Smooth muscle cell (in vitro differentiated cells): ENCODE results near the gene NVL. TPM values are rescaled to one million over a fixed set of nuclear protein-coding genes. Genes with fewer than 3 reads are reported as not detected.

Experiments used
- DNase-seq: peaks from one replicate; lab custom pipeline; 2025; ENCODE audit not compliant: unreplicated experiment; lab: John Stamatoyannopoulos, UW
- H2AFZ ChIP-seq: fragments of 200-600 bp; sonication (generic); 2 replicates; pipeline ENCODE4 v1.6.0; 2016; ENCODE audit warnings: antibody characterized with exemption, low read depth, mild to moderate bottlenecking
- H3F3A ChIP-seq: fragments of 200-600 bp; sonication (generic); 2 replicates; pipeline ENCODE4 v1.6.0; 2017; ENCODE audit warnings: antibody characterized with exemption, low read depth
- H3K27ac ChIP-seq: fragments of 200-600 bp; sonication (generic); 2 replicates; pipeline ENCODE4 v1.5.1; 2016; ENCODE audit warnings: low read depth, mild to moderate bottlenecking
- H3K27me3 ChIP-seq: fragments of 200-600 bp; sonication (generic); 2 replicates; pipeline ENCODE4 v1.6.1; 2016; ENCODE audit warnings: low read depth, mild to moderate bottlenecking
- H3K36me3 ChIP-seq: fragments of 200-600 bp; sonication (generic); 2 replicates; pipeline ENCODE4 v1.5.1; 2016; ENCODE audit warnings: low read depth
- H3K4me1 ChIP-seq: fragments of 200-600 bp; sonication (generic); 2 replicates; pipeline ENCODE4 v1.5.1; 2016; ENCODE audit warnings: low read depth
- H3K4me2 ChIP-seq: fragments of 200-600 bp; sonication (generic); 2 replicates; pipeline ENCODE4 v1.6.0; 2016; ENCODE audit warnings: mild to moderate bottlenecking
- H3K4me3 ChIP-seq: fragments of 200-600 bp; sonication (generic); 2 replicates; pipeline ENCODE4 v1.5.1; 2016; ENCODE audit warnings: mild to moderate bottlenecking
- H3K79me2 ChIP-seq: fragments of 200-600 bp; sonication (generic); 2 replicates; pipeline ENCODE4 v1.6.0; 2016; ENCODE audit warnings: low read depth, mild to moderate bottlenecking
- H3K9ac ChIP-seq: fragments of 200-600 bp; sonication (generic); 2 replicates; pipeline ENCODE4 v1.6.0; 2016; ENCODE audit warnings: low read depth
- H3K9me3 ChIP-seq: fragments of 200-600 bp; sonication (generic); replicated peaks from 2 replicates; pipeline ENCODE4 v1.5.1; 2016; ENCODE audit warnings: low read depth
- H4K20me1 ChIP-seq: fragments of 200-600 bp; sonication (generic); 2 replicates; pipeline ENCODE4 v1.6.0; 2016; ENCODE audit warnings: low read depth
- WGBS: methylation state at CpG from one replicate; pipeline ENCODE4 v1.1.7; 2016; ENCODE audit warnings: low lambda C conversion rate; 5-methylcytosine and 5-hydroxymethylcytosine counted together
- polyA plus RNA-seq: library from polyadenylated mRNA; unstranded; fragments of >200 nt; fragmentation: Nextera tagmentation; extraction: Ambion mirVana; gene quantifications from 2 replicates; pipeline ENCODE4 v1.2.1, GENCODE V29; 2016
- total RNA-seq: library from RNA; depleted of rRNA; stranded (reverse); fragments of >200 nt; gene quantifications from 2 replicates; pipeline ENCODE4 v1.2.3, GENCODE V29; 2014
- TF ChIP-seq, protein P1 (sequence below): fragments of 200-600 bp; sonication (generic); IDR thresholded peaks from 2 replicates; pipeline ENCODE4 v1.5.1; 2017; ENCODE audit warnings: borderline replicate concordance, mild to moderate bottlenecking, antibody characterized with exemption; ENCODE audit not compliant: insufficient read depth, poor library complexity, severe bottlenecking

Gene NVL
- total and polyA plus RNA-seq, 2 experiments from 2014 or later: 17.3 to 35.4 TPM

GRCh38 chr1:224300346-224300745 lies 29.6 kb downstream of the NVL start:
- no peak for DNase-seq
- TF ChIP-seq, protein P1, sequence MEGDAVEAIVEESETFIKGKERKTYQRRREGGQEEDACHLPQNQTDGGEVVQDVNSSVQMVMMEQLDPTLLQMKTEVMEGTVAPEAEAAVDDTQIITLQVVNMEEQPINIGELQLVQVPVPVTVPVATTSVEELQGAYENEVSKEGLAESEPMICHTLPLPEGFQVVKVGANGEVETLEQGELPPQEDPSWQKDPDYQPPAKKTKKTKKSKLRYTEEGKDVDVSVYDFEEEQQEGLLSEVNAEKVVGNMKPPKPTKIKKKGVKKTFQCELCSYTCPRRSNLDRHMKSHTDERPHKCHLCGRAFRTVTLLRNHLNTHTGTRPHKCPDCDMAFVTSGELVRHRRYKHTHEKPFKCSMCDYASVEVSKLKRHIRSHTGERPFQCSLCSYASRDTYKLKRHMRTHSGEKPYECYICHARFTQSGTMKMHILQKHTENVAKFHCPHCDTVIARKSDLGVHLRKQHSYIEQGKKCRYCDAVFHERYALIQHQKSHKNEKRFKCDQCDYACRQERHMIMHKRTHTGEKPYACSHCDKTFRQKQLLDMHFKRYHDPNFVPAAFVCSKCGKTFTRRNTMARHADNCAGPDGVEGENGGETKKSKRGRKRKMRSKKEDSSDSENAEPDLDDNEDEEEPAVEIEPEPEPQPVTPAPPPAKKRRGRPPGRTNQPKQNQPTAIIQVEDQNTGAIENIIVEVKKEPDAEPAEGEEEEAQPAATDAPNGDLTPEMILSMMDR: no peak
- no peaks in the 10 kb centered on the region for H3K9me3 ChIP-seq
- H3K27ac ChIP-seq: peak overlapping the region; percentile 35
- H3K4me2 ChIP-seq: no peak overlapping the region
- H3K4me1 ChIP-seq: no peaks in the 10 kb centered on the region
- H3K36me3 ChIP-seq: peaks cover 22% of the 10 kb centered on the region
- H3K27me3 ChIP-seq: no peaks in the 10 kb centered on the region
- no peak overlapping the region for H2AFZ ChIP-seq
- no peak overlapping the region for H3K9ac ChIP-seq
- no peak overlapping the region for H3K4me3 ChIP-seq
- H4K20me1 ChIP-seq: no peaks in the 10 kb centered on the region
- H3F3A ChIP-seq: no peaks in the 10 kb centered on the region
- H3K79me2 ChIP-seq: no peaks in the 10 kb centered on the region
- WGBS: 28% methylated on average over 2 of the region's 2 CpGs

- TF ChIP-seq, protein P1: no peak
- H3K27me3 ChIP-seq: no peaks in the 10 kb centered on the region
Observed at GRCh38 chr1:224298346-224299330, 31.3 kb downstream of the NVL start.

GRCh38 chr1:224294775-224295174 lies 35.2 kb downstream of the NVL start:
- TF ChIP-seq, protein P1: no peak
- H3K27me3 ChIP-seq: no peaks in the 10 kb centered on the region
- H3K36me3 ChIP-seq: peaks cover 18% of the 10 kb centered on the region
- H3K4me2 ChIP-seq: no peak overlapping the region
- DNase-seq: no peak
- H3K4me1 ChIP-seq: no peaks in the 10 kb centered on the region
- no peaks in the 10 kb centered on the region for H4K20me1 ChIP-seq
- H3K79me2 ChIP-seq: no peaks in the 10 kb centered on the region
- WGBS: 100% methylated on average over 1 of the region's 1 CpG
- H3K9me3 ChIP-seq: no peaks in the 10 kb centered on the region
- H3F3A ChIP-seq: no peaks in the 10 kb centered on the region
- no peak overlapping the region for H2AFZ ChIP-seq
- no peak overlapping the region for H3K27ac ChIP-seq
- no peak overlapping the region for H3K4me3 ChIP-seq
- H3K9ac ChIP-seq: no peak overlapping the region

More at GRCh38 chr1:224298346-224299330, 31.3 kb downstream of the NVL start:
- no peaks in the 10 kb centered on the region for H3K9me3 ChIP-seq
- H3K4me2 ChIP-seq: no peak overlapping the region
- H3K36me3 ChIP-seq: peaks cover 19% of the 10 kb centered on the region
- H4K20me1 ChIP-seq: no peaks in the 10 kb centered on the region
- H3K9ac ChIP-seq: no peak overlapping the region
- no peaks in the 10 kb centered on the region for H3K4me1 ChIP-seq
- no peak overlapping the region for H3K4me3 ChIP-seq
- WGBS: 90% methylated on average over 8 of the region's 8 CpGs
- no peak for DNase-seq
- no peak overlapping the region for H2AFZ ChIP-seq
- no peaks in the 10 kb centered on the region for H3F3A ChIP-seq
- no peak overlapping the region for H3K27ac ChIP-seq
- no peaks in the 10 kb centered on the region for H3K79me2 ChIP-seq
